ENCODE results near the gene APBB2. TPM values are rescaled to one million over a fixed set of nuclear protein-coding genes. Genes with fewer than 3 reads are reported as not detected.
A peak's percentile ranks its signal among the peaks of the same experiment; 100 is the strongest.

Gene APBB2
- total RNA-seq, 1 experiment from 2014 or later = 80.7 TPM

- POLR2A ChIA-PET = interaction anchor here (0.6 to 1.0 kb wide), 3 partner anchors 44 to 282 kb away, joined by 3 to 5 read pairs (median 4); partner anchors contain the start of gene UCHL1
- Histone ChIP-seq H3K9me3 (no peaks in the 10 kb centered on the region), H3K36me3 (ENCODE audit: control insufficient read depth, insufficient read depth, low read length) (no peaks in the 10 kb centered on the region), H3K4me1 (peaks cover 33% of the 10 kb centered on the region), H3K4me3 (ENCODE audit: low read depth, low read length) (peak overlapping the region; percentile 91), H3K27me3 (replicated peaks; ENCODE audit: control insufficient read depth, insufficient read depth, low read length) (no peaks in the 10 kb centered on the region)
- CTCF ChIA-PET = interaction anchor here (0.6 to 1.8 kb wide), 26 partner anchors 26 to 1765 kb away, joined by 3 to 17 read pairs (median 4); partner anchors contain the start of gene UCHL1
- peaks cover 15% of the 10 kb centered on the region for H3K4me1 Mint-ChIP-seq (ENCODE audit: low read depth, unreplicated experiment)
- peak in 1 of 2 experiments; percentile 21 for DNase-seq
- peak overlapping the region; percentile 99 for H3K4me3 Mint-ChIP-seq (ENCODE audit: unreplicated experiment)
- H3K27ac Mint-ChIP-seq (ENCODE audit: unreplicated experiment) = peak overlapping the region; percentile 93
- no peak for TF ChIP-seq CTCF (IDR thresholded peaks at IDR 0.05; ENCODE audit: insufficient read depth in 1 of 2, low read depth in 1 of 2, low read length in 1 of 2, severe bottlenecking in 1 of 2, unreplicated experiment in 1 of 2)
- peaks cover 3% of the 10 kb centered on the region for H3K9me3 Mint-ChIP-seq (ENCODE audit: unreplicated experiment)
- intact Hi-C loops (cut with micrococcal nuclease; ENCODE audit: unreplicated experiment) = loop anchor here (1.0 to 10.0 kb wide), 6 partner anchors 37 to 469 kb away; partner anchors contain the start of gene NSUN7
- no peaks in the 10 kb centered on the region for H3K27me3 Mint-ChIP-seq (ENCODE audit: insufficient read depth, unreplicated experiment)
- no TSS peak for BruUV-seq (replicated peaks)
- peaks cover 23% of the 10 kb centered on the region for H3K36me3 Mint-ChIP-seq (ENCODE audit: insufficient read depth, unreplicated experiment)
Observed at GRCh38 chr4:41213625-41214135, 662 bp downstream of the APBB2 start.

GRCh38 chr4:41212616-41213203, 1.6 kb downstream of the APBB2 start:
- ChIA-PET POLR2A (no interaction called here), CTCF (interaction anchor here (0.7 to 1.8 kb wide), 3 partner anchors 36 to 1260 kb away, joined by 3 to 10 read pairs (median 4); no protein-coding TSS in a partner anchor)
- Histone ChIP-seq H3K4me1 (peaks cover 39% of the 10 kb centered on the region), H3K27me3 (replicated peaks; ENCODE audit: control insufficient read depth, insufficient read depth, low read length) (no peaks in the 10 kb centered on the region), H3K36me3 (ENCODE audit: control insufficient read depth, insufficient read depth, low read length) (no peaks in the 10 kb centered on the region), H3K9me3 (no peaks in the 10 kb centered on the region), H3K4me3 (ENCODE audit: low read depth, low read length) (peak overlapping the region; percentile 91)
- Mint-ChIP-seq H3K4me1 (ENCODE audit: low read depth, unreplicated experiment) (peaks cover 25% of the 10 kb centered on the region), H3K27me3 (ENCODE audit: insufficient read depth, unreplicated experiment) (no peaks in the 10 kb centered on the region), H3K36me3 (ENCODE audit: insufficient read depth, unreplicated experiment) (peaks cover 31% of the 10 kb centered on the region), H3K27ac (ENCODE audit: unreplicated experiment) (peak overlapping the region; percentile 93), H3K9me3 (ENCODE audit: unreplicated experiment) (peaks cover 5% of the 10 kb centered on the region), H3K4me3 (ENCODE audit: unreplicated experiment) (peak overlapping the region; percentile 99)
- intact Hi-C loops (cut with micrococcal nuclease; ENCODE audit: unreplicated experiment) = loop anchor here (1.0 to 10.0 kb wide), 5 partner anchors 36 to 468 kb away; partner anchors contain the start of gene NSUN7
- no TSS peak for BruUV-seq (replicated peaks)
- peak; percentile 75 for DNase-seq
- TF ChIP-seq CTCF (IDR thresholded peaks at IDR 0.05; ENCODE audit: insufficient read depth in 1 of 2, low read depth in 1 of 2, low read length in 1 of 2, severe bottlenecking in 1 of 2, unreplicated experiment in 1 of 2) = peak; percentile 44 to 70

- H3K9me3 Mint-ChIP-seq (ENCODE audit: unreplicated experiment) = peaks cover 5% of the 10 kb centered on the region
- Histone ChIP-seq H3K4me3 (ENCODE audit: low read depth, low read length) (peak overlapping the region; percentile 91), H3K4me1 (peaks cover 41% of the 10 kb centered on the region), H3K27me3 (replicated peaks; ENCODE audit: control insufficient read depth, insufficient read depth, low read length) (no peaks in the 10 kb centered on the region), H3K9me3 (no peaks in the 10 kb centered on the region), H3K36me3 (ENCODE audit: control insufficient read depth, insufficient read depth, low read length) (no peaks in the 10 kb centered on the region; the same call in 1 of the 2 replicates)
- CTCF ChIA-PET = interaction anchor here (0.7 to 1.8 kb wide), 4 partner anchors 35 to 1260 kb away, joined by 3 to 10 read pairs (median 4); no protein-coding TSS in a partner anchor
- peaks cover 31% of the 10 kb centered on the region for H3K36me3 Mint-ChIP-seq (ENCODE audit: insufficient read depth, unreplicated experiment)
- intact Hi-C loops (cut with micrococcal nuclease; ENCODE audit: unreplicated experiment) = loop anchor here (1.0 to 10.0 kb wide), 5 partner anchors 35 to 467 kb away; partner anchors contain the start of gene NSUN7
- TF ChIP-seq CTCF (IDR thresholded peaks at IDR 0.05; ENCODE audit: insufficient read depth in 1 of 2, low read depth in 1 of 2, low read length in 1 of 2, severe bottlenecking in 1 of 2, unreplicated experiment in 1 of 2) = no peak
- H3K4me1 Mint-ChIP-seq (ENCODE audit: low read depth, unreplicated experiment) = peaks cover 24% of the 10 kb centered on the region
- H3K27me3 Mint-ChIP-seq (ENCODE audit: insufficient read depth, unreplicated experiment) = no peaks in the 10 kb centered on the region
- peak overlapping the region; percentile 93 for H3K27ac Mint-ChIP-seq (ENCODE audit: unreplicated experiment)
- BruUV-seq (replicated peaks) = no TSS peak
- H3K4me3 Mint-ChIP-seq (ENCODE audit: unreplicated experiment) = peak overlapping the region; percentile 99
- POLR2A ChIA-PET = no interaction called here
- no peak for DNase-seq
Observed at GRCh38 chr4:41211951-41212615, 2.3 kb downstream of the APBB2 start.

All from Caco-2 (cell line).